Hepatocyte (in vitro differentiated cells): ENCODE results near the gene B3GAT3. TPM values are rescaled to one million over a fixed set of nuclear protein-coding genes. Genes with fewer than 3 reads are reported as not detected.
"Not testable (repeated sequence)": the region's sequence is repeated elsewhere in the genome, so short reads cannot be mapped to it uniquely, and the experiment has no call there.

ENCODE experiments used
- DNase-seq: peaks from one replicate; pipeline ENCODE4 v3.0.0-alpha.2; 2016; ENCODE audit warnings: low spot score
- H2AFZ ChIP-seq: fragments of 200-600 bp; sonication (generic); 2 replicates; pipeline ENCODE4 v1.6.0; 2016; ENCODE audit warnings: antibody characterized with exemption, mild to moderate bottlenecking
- H3K27ac ChIP-seq: fragments of 200-600 bp; sonication (generic); 2 replicates; pipeline ENCODE4 v1.5.1; 2016; ENCODE audit warnings: mild to moderate bottlenecking
- H3K27me3 ChIP-seq: fragments of 200-600 bp; sonication (generic); 2 replicates; pipeline ENCODE4 v1.6.1; 2016
- H3K36me3 ChIP-seq: fragments of 200-600 bp; sonication (generic); replicated peaks from 2 replicates; pipeline ENCODE4 v1.5.1; 2016; ENCODE audit warnings: low read depth; ENCODE audit not compliant: insufficient read depth
- H3K4me1 ChIP-seq: fragments of 200-600 bp; sonication (generic); 2 replicates; pipeline ENCODE4 v1.5.1; 2016; ENCODE audit warnings: mild to moderate bottlenecking, moderate library complexity; ENCODE audit not compliant: insufficient read depth
- H3K4me2 ChIP-seq: fragments of 200-600 bp; sonication (generic); 2 replicates; pipeline ENCODE4 v1.6.0; 2016
- H3K4me3 ChIP-seq: fragments of 200-600 bp; sonication (generic); 2 replicates; pipeline ENCODE4 v1.5.1; 2016; ENCODE audit warnings: mild to moderate bottlenecking
- H3K79me2 ChIP-seq: fragments of 200-600 bp; sonication (generic); 2 replicates; pipeline ENCODE4 v1.6.0; 2017; ENCODE audit warnings: mild to moderate bottlenecking
- H3K9me2 ChIP-seq: fragments of 200-600 bp; sonication (generic); replicated peaks from 2 replicates; pipeline ENCODE4 v1.6.0; 2017; ENCODE audit warnings: mild to moderate bottlenecking; ENCODE audit not compliant: insufficient read depth
- H3K9me3 ChIP-seq: fragments of 200-600 bp; sonication (generic); 2 replicates; pipeline ENCODE4 v1.5.1; 2016; ENCODE audit warnings: low read depth, mild to moderate bottlenecking
- H4K20me1 ChIP-seq: fragments of 200-600 bp; sonication (generic); 2 replicates; pipeline ENCODE4 v1.6.0; 2016; ENCODE audit warnings: mild to moderate bottlenecking; ENCODE audit not compliant: insufficient read depth, poor library complexity, severe bottlenecking
- CTCF ChIP-seq: fragments of 200-600 bp; sonication (generic); IDR thresholded peaks from 2 replicates; pipeline ENCODE4 v1.5.1; 2016; ENCODE audit warnings: antibody characterized with exemption, mild to moderate bottlenecking; ENCODE audit not compliant: poor library complexity
- EZH2 ChIP-seq: fragments of 200-600 bp; sonication (generic); IDR thresholded peaks from 2 replicates; pipeline ENCODE4 v1.6.1; 2016; ENCODE audit warnings: antibody characterized with exemption, mild to moderate bottlenecking, borderline replicate concordance
- EZH2phosphoT487 ChIP-seq: fragments of 200-600 bp; sonication (generic); IDR thresholded peaks from one replicate; pipeline ENCODE4 v1.6.1; 2018; ENCODE audit warnings: antibody characterized with exemption, mild to moderate bottlenecking, low read depth, moderate library complexity; ENCODE audit not compliant: unreplicated experiment, severe bottlenecking
- WGBS: methylation state at CpG from one replicate; pipeline ENCODE4 v1.1.6; 2016; ENCODE audit warnings: low lambda C conversion rate; ENCODE audit errors: missing lambda C conversion rate; 5-methylcytosine and 5-hydroxymethylcytosine counted together
- polyA plus RNA-seq: library from polyadenylated mRNA; unstranded; fragments of >200 nt; fragmentation: Nextera tagmentation; extraction: Ambion mirVana; gene quantifications from 2 replicates; pipeline ENCODE4 v1.2.1, GENCODE V29; 2016
- total RNA-seq: library from RNA; depleted of rRNA; stranded (reverse); fragments of >200 nt; gene quantifications from 2 replicates; pipeline ENCODE4 v1.2.3, GENCODE V29; 2014

The B3GAT3 gene
- total and polyA plus RNA-seq, 2 experiments from 2014 or later: 32.3 to 61.4 TPM

- Histone ChIP-seq H2AFZ (no peak overlapping the region), H3K9me2 (no peaks in the 10 kb centered on the region), H3K9me3 (no peaks in the 10 kb centered on the region), H3K27me3 (no peaks in the 10 kb centered on the region), H3K79me2 (peaks cover 21% of the 10 kb centered on the region), H4K20me1 (no peaks in the 10 kb centered on the region), H3K4me1 (no peaks in the 10 kb centered on the region), H3K36me3 (no peaks in the 10 kb centered on the region), H3K27ac (no peak overlapping the region), H3K4me3 (no peak overlapping the region), H3K4me2 (no peak overlapping the region)
- TF ChIP-seq EZH2phosphoT487 (no peak), CTCF (no peak), EZH2 (no peak)
- no peak for DNase-seq
- WGBS: 97% methylated on average over 6 of the region's 6 CpGs
Measured at GRCh38 chr11:62632492-62632891, 10.7 kb upstream of the B3GAT3 start.

GRCh38 chr11:62627713-62628112, 5.9 kb upstream of the B3GAT3 start:
- no peaks in the 10 kb centered on the region for H3K9me3 ChIP-seq
- no peak overlapping the region for H3K27ac ChIP-seq
- no peaks in the 10 kb centered on the region for H3K27me3 ChIP-seq
- H2AFZ ChIP-seq: no peak overlapping the region
- no peaks in the 10 kb centered on the region for H3K36me3 ChIP-seq
- no peak for TF ChIP-seq EZH2
- no peak for TF ChIP-seq CTCF
- TF ChIP-seq EZH2phosphoT487: no peak
- no peaks in the 10 kb centered on the region for H3K79me2 ChIP-seq
- WGBS: 91% methylated on average over 3 of the region's 3 CpGs
- H4K20me1 ChIP-seq: no peaks in the 10 kb centered on the region
- H3K4me1 ChIP-seq: no peaks in the 10 kb centered on the region
- DNase-seq: no peak
- no peaks in the 10 kb centered on the region for H3K9me2 ChIP-seq
- no peak overlapping the region for H3K4me2 ChIP-seq
- H3K4me3 ChIP-seq: no peak overlapping the region

GRCh38 chr11:62622476-62623089, 797 bp upstream of the B3GAT3 start:
- H3K4me3 ChIP-seq: no peak overlapping the region

GRCh38 chr11:62621027-62621566, 689 bp downstream of the B3GAT3 start:
- H3K4me3 ChIP-seq: peak overlapping the region; percentile 50
- no peaks in the 10 kb centered on the region for H3K9me3 ChIP-seq
- peak overlapping the region; percentile 92 for H3K27ac ChIP-seq
- no peaks in the 10 kb centered on the region for H3K9me2 ChIP-seq
- no peaks in the 10 kb centered on the region for H4K20me1 ChIP-seq
- no peaks in the 10 kb centered on the region for H3K27me3 ChIP-seq
- no peaks in the 10 kb centered on the region for H3K36me3 ChIP-seq
- peaks cover 29% of the 10 kb centered on the region for H3K79me2 ChIP-seq
- no peak for TF ChIP-seq EZH2
- TF ChIP-seq EZH2phosphoT487: no peak
- TF ChIP-seq CTCF: no peak
- H2AFZ ChIP-seq: peak overlapping the region; percentile 46
- H3K4me1 ChIP-seq: peaks cover 11% of the 10 kb centered on the region
- 42% methylated on average over 8 of the region's 8 CpGs for WGBS
- peak overlapping the region; percentile 83 for H3K4me2 ChIP-seq
- no peak for DNase-seq

More at GRCh38 chr11:62622476-62623089, 797 bp upstream of the B3GAT3 start:
- Histone ChIP-seq H3K27me3 (no peaks in the 10 kb centered on the region), H2AFZ (peak overlapping the region; percentile 6), H3K4me2 (peak overlapping the region; percentile 66), H3K4me1 (peaks cover 11% of the 10 kb centered on the region), H3K27ac (peak overlapping the region; percentile 92), H3K79me2 (peaks cover 29% of the 10 kb centered on the region), H3K36me3 (no peaks in the 10 kb centered on the region), H3K9me2 (no peaks in the 10 kb centered on the region), H3K9me3 (no peaks in the 10 kb centered on the region), H4K20me1 (no peaks in the 10 kb centered on the region)
- WGBS: 92% methylated on average over 7 of the region's 7 CpGs
- no peak for DNase-seq
- TF ChIP-seq EZH2: no peak

- not testable (repeated sequence) for H3K27me3 ChIP-seq, H3K4me2 ChIP-seq, H3K27ac ChIP-seq, H3K9me3 ChIP-seq, H2AFZ ChIP-seq, H3K9me2 ChIP-seq, H3K4me3 ChIP-seq, DNase-seq, H3K36me3 ChIP-seq, H4K20me1 ChIP-seq
- 99% methylated on average over 12 of the region's 14 CpGs for WGBS
- H3K79me2 ChIP-seq: peaks cover 29% of the 10 kb centered on the region
- peaks cover 14% of the 10 kb centered on the region for H3K4me1 ChIP-seq
Measured at GRCh38 chr11:62616957-62617356, 4.8 kb downstream of the B3GAT3 start.
